ENCODE results near the gene SLC27A4.

DNA sequence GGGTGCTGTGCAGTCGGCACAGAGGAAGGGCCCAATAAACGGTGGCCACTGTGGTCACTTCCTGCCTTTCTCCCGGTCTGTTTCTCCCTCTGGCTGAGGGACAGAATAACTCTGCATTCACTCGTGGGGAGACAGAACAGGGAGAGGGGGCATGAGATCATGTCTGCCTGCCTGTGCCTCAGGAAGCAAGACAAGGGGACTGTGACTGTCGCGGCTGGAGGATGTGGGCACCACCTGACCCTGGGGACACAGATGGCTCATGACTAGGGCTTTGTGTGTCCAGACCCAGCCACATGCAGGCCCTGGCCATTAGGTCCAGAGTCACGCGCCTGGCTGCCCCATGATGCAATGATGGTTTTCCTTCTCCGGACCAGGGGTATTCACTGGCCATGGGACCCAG is 23.9 kb upstream of the SLC27A4 start:
- TF ChIP-seq, protein P1, sequence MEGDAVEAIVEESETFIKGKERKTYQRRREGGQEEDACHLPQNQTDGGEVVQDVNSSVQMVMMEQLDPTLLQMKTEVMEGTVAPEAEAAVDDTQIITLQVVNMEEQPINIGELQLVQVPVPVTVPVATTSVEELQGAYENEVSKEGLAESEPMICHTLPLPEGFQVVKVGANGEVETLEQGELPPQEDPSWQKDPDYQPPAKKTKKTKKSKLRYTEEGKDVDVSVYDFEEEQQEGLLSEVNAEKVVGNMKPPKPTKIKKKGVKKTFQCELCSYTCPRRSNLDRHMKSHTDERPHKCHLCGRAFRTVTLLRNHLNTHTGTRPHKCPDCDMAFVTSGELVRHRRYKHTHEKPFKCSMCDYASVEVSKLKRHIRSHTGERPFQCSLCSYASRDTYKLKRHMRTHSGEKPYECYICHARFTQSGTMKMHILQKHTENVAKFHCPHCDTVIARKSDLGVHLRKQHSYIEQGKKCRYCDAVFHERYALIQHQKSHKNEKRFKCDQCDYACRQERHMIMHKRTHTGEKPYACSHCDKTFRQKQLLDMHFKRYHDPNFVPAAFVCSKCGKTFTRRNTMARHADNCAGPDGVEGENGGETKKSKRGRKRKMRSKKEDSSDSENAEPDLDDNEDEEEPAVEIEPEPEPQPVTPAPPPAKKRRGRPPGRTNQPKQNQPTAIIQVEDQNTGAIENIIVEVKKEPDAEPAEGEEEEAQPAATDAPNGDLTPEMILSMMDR (IDR thresholded peaks at IDR 0.05; ENCODE audit: insufficient read depth, low read length) = no peak
- TF ChIP-seq REST (IDR thresholded peaks at IDR 0.05; ENCODE audit: insufficient replicate concordance, low read depth) (no peak), GABPA (IDR thresholded peaks at IDR 0.05; ENCODE audit: low read depth) (no peak), POLR2AphosphoS5 (IDR thresholded peaks at IDR 0.05; ENCODE audit: low read depth) (no peak)

All from HL-60 (cell line).